PC-3 (cell line): ENCODE data around the gene GPRIN1.

Experiments
- EZH2 ChIP-seq: fragments of 300-600 bp; sonication (generic); IDR thresholded peaks from one replicate; pipeline ENCODE4 v1.6.1; 2017; ENCODE audit warnings: antibody characterized with exemption, mild to moderate bottlenecking, low read length; ENCODE audit not compliant: unreplicated experiment
- EZH2phosphoT487 ChIP-seq: fragments of 300-600 bp; sonication (generic); IDR thresholded peaks from 2 replicates; pipeline ENCODE4 v1.6.1; 2018; ENCODE audit warnings: mild to moderate bottlenecking, antibody characterized with exemption, low read length, borderline replicate concordance
- TF ChIP-seq, protein P1 (sequence below): fragments of 300-600 bp; sonication (generic); conservative IDR thresholded peaks from 2 replicates; pipeline ENCODE4 v1.5.1; 2017; ENCODE audit warnings: antibody characterized with exemption, low read depth, mild to moderate bottlenecking, low read length

DNA sequence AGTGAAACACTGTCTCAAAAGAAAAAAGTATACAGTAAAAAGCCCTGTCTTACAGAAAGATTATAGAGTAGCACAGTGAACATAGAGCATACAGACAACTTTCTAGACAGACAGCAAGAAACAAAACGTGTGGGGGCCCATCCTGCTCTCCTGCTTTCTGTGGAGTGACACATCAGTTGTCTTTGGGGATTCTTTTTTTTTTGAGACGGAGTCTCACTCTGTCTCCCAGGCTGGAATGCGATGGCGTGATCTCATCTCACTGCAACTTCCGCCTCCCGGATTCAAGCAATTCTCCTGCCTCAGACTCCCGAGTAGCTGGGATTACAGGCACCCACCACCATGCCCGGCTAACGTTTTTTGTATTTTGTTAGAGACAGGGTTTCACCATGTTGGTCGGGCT is 46.0 kb downstream of the GPRIN1 start:
- TF ChIP-seq, protein P1, sequence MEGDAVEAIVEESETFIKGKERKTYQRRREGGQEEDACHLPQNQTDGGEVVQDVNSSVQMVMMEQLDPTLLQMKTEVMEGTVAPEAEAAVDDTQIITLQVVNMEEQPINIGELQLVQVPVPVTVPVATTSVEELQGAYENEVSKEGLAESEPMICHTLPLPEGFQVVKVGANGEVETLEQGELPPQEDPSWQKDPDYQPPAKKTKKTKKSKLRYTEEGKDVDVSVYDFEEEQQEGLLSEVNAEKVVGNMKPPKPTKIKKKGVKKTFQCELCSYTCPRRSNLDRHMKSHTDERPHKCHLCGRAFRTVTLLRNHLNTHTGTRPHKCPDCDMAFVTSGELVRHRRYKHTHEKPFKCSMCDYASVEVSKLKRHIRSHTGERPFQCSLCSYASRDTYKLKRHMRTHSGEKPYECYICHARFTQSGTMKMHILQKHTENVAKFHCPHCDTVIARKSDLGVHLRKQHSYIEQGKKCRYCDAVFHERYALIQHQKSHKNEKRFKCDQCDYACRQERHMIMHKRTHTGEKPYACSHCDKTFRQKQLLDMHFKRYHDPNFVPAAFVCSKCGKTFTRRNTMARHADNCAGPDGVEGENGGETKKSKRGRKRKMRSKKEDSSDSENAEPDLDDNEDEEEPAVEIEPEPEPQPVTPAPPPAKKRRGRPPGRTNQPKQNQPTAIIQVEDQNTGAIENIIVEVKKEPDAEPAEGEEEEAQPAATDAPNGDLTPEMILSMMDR: no peak
- TF ChIP-seq EZH2: no peak
- TF ChIP-seq EZH2phosphoT487: no peak
